ENCODE results near the gene RRP1.

GRCh38 chr21:43806017-43806710, 16.8 kb downstream of the RRP1 start:
- TF ChIP-seq GATA2 (IDR thresholded peaks at IDR 0.05; ENCODE audit: low read depth, low read length), result no peak
- TF ChIP-seq GATA3 (IDR thresholded peaks at IDR 0.05; ENCODE audit: low read depth, low read length), result no peak

All from SH-SY5Y (cell line).